Osteoblast (primary cell): ENCODE results near the gene TGIF1. TPM values are rescaled to one million over a fixed set of nuclear protein-coding genes. Genes with fewer than 3 reads are reported as not detected.

ENCODE experiments used
- DNase-seq: peaks from one replicate; pipeline ENCODE4 v3.0.0; 2011; ENCODE audit warnings: low spot score, mixed read lengths; ENCODE audit not compliant: insufficient read length; ENCODE audit errors: missing footprints
- H2AFZ ChIP-seq: 2 replicates; pipeline ENCODE4 v1.6.0; 2011; ENCODE audit warnings: mild to moderate bottlenecking, low read length
- H3K27ac ChIP-seq: 2 replicates; pipeline ENCODE4 v1.5.1; 2011; ENCODE audit warnings: mild to moderate bottlenecking, low read depth, low read length, moderate library complexity
- H3K27me3 ChIP-seq: 2 replicates; pipeline ENCODE4 v1.6.0; 2012; ENCODE audit warnings: mild to moderate bottlenecking, control low read depth, inconsistent platforms, low read length, moderate library complexity; ENCODE audit not compliant: insufficient read depth
- H3K36me3 ChIP-seq: 2 replicates; pipeline ENCODE4 v1.5.1; 2011; ENCODE audit warnings: mild to moderate bottlenecking, low read length, control low read depth, moderate library complexity; ENCODE audit not compliant: insufficient read depth
- H3K4me1 ChIP-seq: 2 replicates; pipeline ENCODE4 v1.5.1; 2011; ENCODE audit warnings: mild to moderate bottlenecking, low read length, control low read depth, moderate library complexity; ENCODE audit not compliant: insufficient read depth
- H3K4me2 ChIP-seq: 2 replicates; pipeline ENCODE4 v1.6.0; 2011; ENCODE audit warnings: mild to moderate bottlenecking, low read length; ENCODE audit not compliant: insufficient read depth
- H3K4me3 ChIP-seq: fragments of 200-600 bp; sonication (generic); 3 replicates; pipeline ENCODE4 v1.5.1; 2012; ENCODE audit warnings: mild to moderate bottlenecking, low read length, inconsistent platforms; ENCODE audit not compliant: insufficient read depth
- H3K79me2 ChIP-seq: 2 replicates; pipeline ENCODE4 v1.6.0; 2012; ENCODE audit warnings: mild to moderate bottlenecking, low read length, control low read depth, inconsistent platforms; ENCODE audit not compliant: insufficient read depth
- H3K9me3 ChIP-seq: 2 replicates; pipeline ENCODE4 v1.5.1; 2011; ENCODE audit warnings: low read depth, low read length, control low read depth
- H4K20me1 ChIP-seq: 2 replicates; pipeline ENCODE4 v1.6.0; 2012; ENCODE audit warnings: mild to moderate bottlenecking, low read length, control low read depth; ENCODE audit not compliant: insufficient read depth
- CTCF ChIP-seq: IDR thresholded peaks from 2 replicates; pipeline ENCODE4 v1.5.1; 2011; ENCODE audit warnings: mild to moderate bottlenecking, low read depth, low read length, moderate library complexity; ENCODE audit errors: extremely low read depth
- total RNA-seq: library from RNA; depleted of rRNA; stranded (reverse); fragments of >200 nt; gene quantifications from 2 replicates; pipeline ENCODE4 v1.2.3, GENCODE V29; 2012

Gene TGIF1
- total RNA-seq, 1 donor = 150 TPM

- H2AFZ ChIP-seq = no peak overlapping the region
- TF ChIP-seq CTCF = no peak
- no peaks in the 10 kb centered on the region for H3K27me3 ChIP-seq
- H3K4me2 ChIP-seq = no peak overlapping the region
- no peaks in the 10 kb centered on the region for H3K4me1 ChIP-seq
- H3K9me3 ChIP-seq = no peaks in the 10 kb centered on the region
- no peaks in the 10 kb centered on the region for H3K36me3 ChIP-seq
- H3K27ac ChIP-seq = no peak overlapping the region
- H4K20me1 ChIP-seq = no peaks in the 10 kb centered on the region
- no peak overlapping the region for H3K4me3 ChIP-seq
- no peak for DNase-seq
- H3K79me2 ChIP-seq = no peaks in the 10 kb centered on the region
Observed at GRCh38 chr18:3424280-3424890, 25.6 kb upstream of the TGIF1 start.

- H3K4me1 ChIP-seq = no peaks in the 10 kb centered on the region
- no peak for DNase-seq
- H3K27ac ChIP-seq = no peak overlapping the region
- H3K36me3 ChIP-seq = no peaks in the 10 kb centered on the region
- H2AFZ ChIP-seq = no peak overlapping the region
- no peaks in the 10 kb centered on the region for H4K20me1 ChIP-seq
- H3K27me3 ChIP-seq = no peaks in the 10 kb centered on the region
- no peaks in the 10 kb centered on the region for H3K79me2 ChIP-seq
- H3K4me3 ChIP-seq = no peak overlapping the region
- no peak for TF ChIP-seq CTCF
- no peaks in the 10 kb centered on the region for H3K9me3 ChIP-seq
- H3K4me2 ChIP-seq = no peak overlapping the region
Observed at GRCh38 chr18:3425030-3425429, 24.9 kb upstream of the TGIF1 start.

- Histone ChIP-seq H3K27ac (no peak overlapping the region), H3K36me3 (no peaks in the 10 kb centered on the region), H3K4me2 (no peak overlapping the region), H3K79me2 (no peaks in the 10 kb centered on the region), H2AFZ (no peak overlapping the region), H3K9me3 (no peaks in the 10 kb centered on the region), H4K20me1 (no peaks in the 10 kb centered on the region), H3K4me1 (no peaks in the 10 kb centered on the region), H3K4me3 (no peak overlapping the region), H3K27me3 (no peaks in the 10 kb centered on the region)
- DNase-seq = no peak
- TF ChIP-seq CTCF = no peak
Observed at GRCh38 chr18:3425446-3425845, 24.5 kb upstream of the TGIF1 start.

DNA sequence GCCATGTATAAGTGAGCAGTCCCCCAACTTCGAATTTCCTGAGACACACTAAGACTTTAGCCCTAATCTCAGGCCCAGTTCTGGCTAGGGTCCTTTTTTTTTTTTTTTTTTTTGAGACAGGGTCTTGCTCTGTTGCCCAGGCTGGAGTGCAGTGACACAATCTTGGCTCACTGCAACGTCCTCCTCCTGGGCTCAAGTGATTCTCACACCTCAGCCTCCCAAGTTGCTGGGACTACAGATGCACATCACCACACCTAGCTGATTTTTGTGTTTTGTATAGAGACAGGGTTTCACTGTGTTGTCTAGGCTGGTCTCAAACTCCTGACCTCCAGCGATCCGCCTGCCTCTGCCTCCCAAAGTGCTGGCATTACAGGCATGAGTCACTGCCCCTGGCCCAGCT lies 23.9 kb upstream of the TGIF1 start:
- Histone ChIP-seq H3K79me2 (no peaks in the 10 kb centered on the region), H2AFZ (no peak overlapping the region), H3K27ac (no peak overlapping the region), H3K4me2 (no peak overlapping the region), H3K9me3 (no peaks in the 10 kb centered on the region), H3K4me1 (no peaks in the 10 kb centered on the region), H4K20me1 (no peaks in the 10 kb centered on the region), H3K36me3 (no peaks in the 10 kb centered on the region), H3K27me3 (no peaks in the 10 kb centered on the region), H3K4me3 (no peak overlapping the region)
- no peak for TF ChIP-seq CTCF
- DNase-seq = no peak
